IMR-90 (cell line): ENCODE data around the gene ST7. TPM values are rescaled to one million over a fixed set of nuclear protein-coding genes. Genes with fewer than 3 reads are reported as not detected.

Source experiments
- ATAC-seq: fragments of 200-7000 bp; cut with Tn5 transposase; 2 replicates; pipeline ENCODE4 v1.9.1; 2020; ENCODE audit warnings: low read depth, mild to moderate bottlenecking, moderate library complexity
- BruUV-seq: library from RNA; stranded (reverse); fragments of 400-500 nt; replicated peaks from 2 replicates; lab custom pipeline; 2021; lab: Mats Ljungman, UMichigan
- CTCF ChIA-PET: fragments of 300-600 bp; formaldehyde crosslinking; extraction: SDS; loops from one replicate; lab custom pipeline; 2021; ENCODE audit warnings: antibody characterized with exemption; lab: Yijun Ruan, JAX
- POLR2A ChIA-PET: fragments of 300-600 bp; sonication (Branson Sonifier 250); formaldehyde crosslinking; loops from one replicate; lab custom pipeline; 2022; ENCODE audit warnings: antibody characterized with exemption; ENCODE audit not compliant: unreplicated experiment; lab: Charles Lee
- DNase-seq: peaks from one replicate; pipeline ENCODE4 v3.0.0; 2013
- H2AFZ ChIP-seq: replicated peaks from 2 replicates; pipeline ENCODE3; 2013; ENCODE audit warnings: low read length, mild to moderate bottlenecking; ENCODE audit not compliant: poor library complexity
- H2AK5ac ChIP-seq: 2 replicates; pipeline ENCODE4 v1.6.1; 2013; ENCODE audit warnings: low read depth, low read length, inconsistent platforms
- H2AK9ac ChIP-seq: replicated peaks from 2 replicates; pipeline ENCODE3; 2013; ENCODE audit warnings: mild to moderate bottlenecking, low read depth, low read length, moderate library complexity; ENCODE audit not compliant: poor library complexity
- H2BK120ac ChIP-seq: 2 replicates; pipeline ENCODE4 v1.6.1; 2013; ENCODE audit warnings: low read depth, low read length, inconsistent platforms
- H2BK15ac ChIP-seq: 3 replicates; pipeline ENCODE4 v1.6.1; 2013; ENCODE audit warnings: low read depth, low read length, inconsistent platforms
- H2BK20ac ChIP-seq: 2 replicates; pipeline ENCODE4 v1.6.1; 2013; ENCODE audit warnings: low read depth, mild to moderate bottlenecking, inconsistent platforms, low read length, moderate library complexity
- H2BK5ac ChIP-seq: 2 replicates; pipeline ENCODE4 v1.6.1; 2013; ENCODE audit warnings: mild to moderate bottlenecking, low read depth, low read length, inconsistent platforms; ENCODE audit not compliant: poor library complexity, severe bottlenecking
- H3K14ac ChIP-seq: replicated peaks from 2 replicates; pipeline ENCODE4 v1.6.1; 2013; ENCODE audit warnings: low read depth, low read length, inconsistent platforms
- H3K18ac ChIP-seq: 2 replicates; pipeline ENCODE4 v1.6.1; 2013; ENCODE audit warnings: low read depth, low read length, control low read depth
- H3K23ac ChIP-seq: 2 replicates; pipeline ENCODE4 v1.6.1; 2013; ENCODE audit warnings: low read depth, low read length, inconsistent platforms
- H3K27ac ChIP-seq: 2 replicates; pipeline ENCODE4 v1.5.1; 2013; ENCODE audit warnings: mild to moderate bottlenecking, control low read depth, low read length; ENCODE audit not compliant: insufficient read depth
- H3K27me3 ChIP-seq: 2 replicates; pipeline ENCODE4 v1.6.1; 2013; ENCODE audit warnings: low read length; ENCODE audit not compliant: control insufficient read depth, insufficient read depth
- H3K36me3 ChIP-seq: 2 replicates; pipeline ENCODE4 v1.6.1; 2013; ENCODE audit warnings: low read length, mixed read lengths; ENCODE audit not compliant: control insufficient read depth, insufficient read depth
- H3K4ac ChIP-seq: 2 replicates; pipeline ENCODE4 v1.6.1; 2013; ENCODE audit warnings: low read depth, low read length, inconsistent platforms
- H3K4me1 ChIP-seq: 2 replicates; pipeline ENCODE4 v1.6.1; 2013; ENCODE audit warnings: low read length, mixed read lengths; ENCODE audit not compliant: control insufficient read depth, insufficient read depth
- H3K4me2 ChIP-seq: 2 replicates; pipeline ENCODE4 v1.6.1; 2013; ENCODE audit warnings: low read depth, mild to moderate bottlenecking, control low read depth, low read length, moderate library complexity
- H3K4me3 ChIP-seq: 2 replicates; pipeline ENCODE4 v1.5.1; 2013; ENCODE audit warnings: low read depth, mild to moderate bottlenecking, control low read depth, low read length, moderate library complexity; ENCODE audit not compliant: insufficient read depth
- H3K56ac ChIP-seq: 2 replicates; pipeline ENCODE4 v1.6.1; 2013; ENCODE audit warnings: low read length, inconsistent platforms; ENCODE audit not compliant: insufficient read depth; ENCODE audit errors: extremely low read depth
- H3K79me1 ChIP-seq, 2 experiments: 2 replicates each; pipeline ENCODE4 v1.6.1; 2013; ENCODE audit warnings: low read length in 2 of 2, inconsistent platforms in 1 of 2, low read depth in 1 of 2
- H3K9ac ChIP-seq: 2 replicates; pipeline ENCODE4 v1.6.1; 2013; ENCODE audit warnings: low read depth, low read length, control low read depth
- H3K9me1 ChIP-seq: 2 replicates; pipeline ENCODE4 v1.6.1; 2013; ENCODE audit warnings: low read length, inconsistent platforms; ENCODE audit not compliant: insufficient read depth
- H3K9me3 ChIP-seq: 2 replicates; pipeline ENCODE4 v1.6.1; 2013; ENCODE audit warnings: low read length; ENCODE audit not compliant: control insufficient read depth, insufficient read depth
- H4K20me1 ChIP-seq: 2 replicates; pipeline ENCODE4 v1.6.1; 2013; ENCODE audit warnings: low read length, inconsistent platforms; ENCODE audit not compliant: insufficient read depth
- H4K5ac ChIP-seq: 2 replicates; pipeline ENCODE4 v1.6.1; 2013; ENCODE audit warnings: mild to moderate bottlenecking, low read depth, low read length, control low read depth
- H4K8ac ChIP-seq, 2 experiments: 2 replicates each; pipeline ENCODE4 v1.6.1; 2013; ENCODE audit warnings: low read depth in 2 of 2, low read length in 2 of 2, control low read depth in 1 of 2, inconsistent platforms in 1 of 2
- H4K91ac ChIP-seq: 2 replicates; pipeline ENCODE4 v1.6.1; 2013; ENCODE audit warnings: low read depth, low read length, inconsistent platforms; ENCODE audit not compliant: insufficient read depth
- BHLHE40 ChIP-seq: fragments of 150-350 bp; IDR thresholded peaks from 2 replicates; pipeline ENCODE4 v1.6.1; 2016; ENCODE audit warnings: mild to moderate bottlenecking, low read depth, low read length
- CHD1 ChIP-seq: IDR thresholded peaks from 2 replicates; pipeline ENCODE4 v1.6.1; 2012; ENCODE audit warnings: low read depth, low read length, improper control_type of control experiment
- CTCF ChIP-seq: conservative IDR thresholded peaks from 2 replicates; pipeline ENCODE4 v1.5.1; 2012; ENCODE audit warnings: mild to moderate bottlenecking, low read depth, low read length, improper control_type of control experiment
- MAFK ChIP-seq: IDR thresholded peaks from 2 replicates; pipeline ENCODE4 v1.6.1; 2012; ENCODE audit warnings: low read depth, low read length, improper control_type of control experiment
- SMC3 ChIP-seq: fragments of 150-350 bp; IDR thresholded peaks from 2 replicates; pipeline ENCODE4 v1.6.1; 2016; ENCODE audit warnings: low read depth, mild to moderate bottlenecking, antibody characterized with exemption, low read length, moderate library complexity
- WGBS, 2 experiments: methylation state at CpG; one replicate each; pipeline versions ENCODE4 v1.1.5 to v1.1.7; 2013; ENCODE audit warnings: missing lambda C conversion rate in 2 of 2; ENCODE audit not compliant: insufficient read length in 1 of 2; ENCODE audit errors: extremely low coverage in 2 of 2; 5-methylcytosine and 5-hydroxymethylcytosine counted together
- dilution Hi-C: fragments of 300-500 bp; cut with HindIII; formaldehyde crosslinking; loops from one replicate; pipeline ENCODE4 v1.14.3; 2018; ENCODE audit warnings: low sequenced_read_pairs; ENCODE audit not compliant: unreplicated experiment
- in situ Hi-C: fragments of 300-500 bp; cut with MboI; formaldehyde crosslinking; loops from 3 replicates; pipeline ENCODE4 v1.14.3; 2019; ENCODE audit warnings: low sequenced_read_pairs, inconsistent platforms, mixed read lengths
- intact Hi-C: fragments of 100-400 bp; cut with micrococcal nuclease; formaldehyde crosslinking; loops from 2 replicates; pipeline ENCODE4 v1.10.0; 2022
- polyA plus RNA-seq, 3 experiments: library from polyadenylated mRNA; depleted of rRNA; stranded (reverse); fragments of >200 nt; gene quantifications; 2 replicates each; pipeline ENCODE4 v1.2.3, GENCODE V29; 2012; ENCODE audit warnings: low replicate concordance in 1 of 3
- total RNA-seq: library from RNA; depleted of rRNA; stranded (reverse); fragments of >200 nt; gene quantifications from 2 replicates; pipeline ENCODE4 v1.2.3, GENCODE V29; 2012

Gene ST7
- total and polyA plus RNA-seq, 2 of the 4 experiments (the other 2 are of a cell fraction) = 18.6 to 26.0 TPM

- BruUV-seq = no TSS peak
- Histone ChIP-seq H2BK20ac (no peak overlapping the region), H2AK9ac (no peak overlapping the region), H2AK5ac (no peak overlapping the region), H3K9ac (no peak overlapping the region), H3K4me2 (no peak overlapping the region), H3K4me1 (peaks cover 4% of the 10 kb centered on the region; the same call in 1 of the 2 replicates), H3K36me3 (peaks cover 29% of the 10 kb centered on the region), H3K4ac (no peak overlapping the region), H3K79me1 (peaks cover 11 to 24% of the 10 kb centered on the region in 2 experiments), H4K91ac (no peak overlapping the region), H3K14ac (no peak overlapping the region), H2BK15ac (no peak overlapping the region), H4K5ac (no peak overlapping the region), H4K20me1 (peaks cover 5% of the 10 kb centered on the region; the same call in 1 of the 2 replicates), H3K27me3 (no peaks in the 10 kb centered on the region), H3K9me3 (no peaks in the 10 kb centered on the region), H3K18ac (no peak overlapping the region), H2BK120ac (no peak overlapping the region), H4K8ac (no peak overlapping the region), H2BK5ac (no peak overlapping the region), H3K23ac (no peak overlapping the region), H3K9me1 (peaks cover 2% of the 10 kb centered on the region), H3K4me3 (no peak overlapping the region), H3K56ac (no peak overlapping the region), H2AFZ (no peak overlapping the region), H3K27ac (no peak overlapping the region)
- TF ChIP-seq MAFK (peak; percentile 14; the same call in 1 of the 2 replicates), CTCF (no peak), CHD1 (no peak), BHLHE40 (no peak), SMC3 (no peak)
- ChIA-PET CTCF (interaction anchor here (0.6 kb wide), 1 partner anchor 13 kb away, joined by 3 read pairs; no protein-coding TSS in a partner anchor), POLR2A (no interaction called here)
- 100% methylated on average over 1 of the region's 6 CpGs; no CpG with 5 or more reads in 1 of the 2 experiments for WGBS, 2 experiments
- dilution Hi-C loops = no loop called here
- in situ Hi-C loops = no loop called here
- intact Hi-C loops = no loop called here
- ATAC-seq (no peak), DNase-seq (no peak)
Observed at GRCh38 chr7:116910383-116910782, 42.9 kb upstream of the ST7 start.
